ENCODE measurements around the gene OCRL.
A peak's percentile ranks its signal among the peaks of the same experiment; 100 is the strongest.

The OCRL gene

GRCh38 chrX:129608496-129608895 lies 68.4 kb downstream of the OCRL start:
- H3K36me3 ChIP-seq = no peaks in the 10 kb centered on the region
- H3K27me3 ChIP-seq = no peaks in the 10 kb centered on the region
- H3K9me3 ChIP-seq = no peaks in the 10 kb centered on the region
- no peaks in the 10 kb centered on the region for H3K4me1 ChIP-seq
- no peak for DNase-seq
- TF ChIP-seq CTCF (IDR thresholded peaks at IDR 0.05; ENCODE audit: low read depth, low read length) = no peak
- no peak overlapping the region for H3K4me3 ChIP-seq (ENCODE audit: low read depth, low read length)

GRCh38 chrX:129609395-129609794 lies 69.3 kb downstream of the OCRL start:
- Histone ChIP-seq H3K4me3 (ENCODE audit: low read depth, low read length) (no peak overlapping the region), H3K9me3 (no peaks in the 10 kb centered on the region), H3K27me3 (no peaks in the 10 kb centered on the region), H3K4me1 (no peaks in the 10 kb centered on the region), H3K36me3 (no peaks in the 10 kb centered on the region)
- TF ChIP-seq CTCF (IDR thresholded peaks at IDR 0.05; ENCODE audit: low read depth, low read length) = peak; percentile 18; the same call in 1 of the 2 replicates
- DNase-seq = no peak

- Histone ChIP-seq H3K9me3 (no peaks in the 10 kb centered on the region), H3K36me3 (no peaks in the 10 kb centered on the region), H3K4me3 (ENCODE audit: low read depth, low read length) (no peak overlapping the region), H3K27me3 (no peaks in the 10 kb centered on the region), H3K4me1 (no peaks in the 10 kb centered on the region)
- no peak for TF ChIP-seq CTCF (IDR thresholded peaks at IDR 0.05; ENCODE audit: low read depth, low read length)
- DNase-seq = no peak
These were observed 72.3 kb downstream of the OCRL start for GRCh38 chrX:129612396-129612795.

- H3K4me3 ChIP-seq (ENCODE audit: low read depth, low read length) = no peak overlapping the region
- no peaks in the 10 kb centered on the region for H3K4me1 ChIP-seq
- no peak for DNase-seq
- TF ChIP-seq CTCF (IDR thresholded peaks at IDR 0.05; ENCODE audit: low read depth, low read length) = no peak
- H3K36me3 ChIP-seq = no peaks in the 10 kb centered on the region
- H3K9me3 ChIP-seq = no peaks in the 10 kb centered on the region
- no peaks in the 10 kb centered on the region for H3K27me3 ChIP-seq
These were observed 73.5 kb downstream of the OCRL start for GRCh38 chrX:129613596-129613995.

GRCh38 chrX:129614481-129615255 lies 74.6 kb downstream of the OCRL start:
- no peaks in the 10 kb centered on the region for H3K36me3 ChIP-seq
- H3K9me3 ChIP-seq = no peaks in the 10 kb centered on the region
- H3K4me3 ChIP-seq (ENCODE audit: low read depth, low read length) = no peak overlapping the region
- H3K4me1 ChIP-seq = no peaks in the 10 kb centered on the region
- no peak for TF ChIP-seq CTCF (IDR thresholded peaks at IDR 0.05; ENCODE audit: low read depth, low read length)
- DNase-seq = no peak
- no peaks in the 10 kb centered on the region for H3K27me3 ChIP-seq

GRCh38 chrX:129617420-129617819 lies 77.4 kb downstream of the OCRL start:
- no peaks in the 10 kb centered on the region for H3K4me1 ChIP-seq
- H3K9me3 ChIP-seq = no peaks in the 10 kb centered on the region
- TF ChIP-seq CTCF (IDR thresholded peaks at IDR 0.05; ENCODE audit: low read depth, low read length) = no peak
- no peak for DNase-seq
- H3K27me3 ChIP-seq = no peaks in the 10 kb centered on the region
- no peak overlapping the region for H3K4me3 ChIP-seq (ENCODE audit: low read depth, low read length)
- no peaks in the 10 kb centered on the region for H3K36me3 ChIP-seq
